ENCODE measurements around the gene AGR3.
A peak's percentile ranks its signal among the peaks of the same experiment; 100 is the strongest.

Gene AGR3

DNA sequence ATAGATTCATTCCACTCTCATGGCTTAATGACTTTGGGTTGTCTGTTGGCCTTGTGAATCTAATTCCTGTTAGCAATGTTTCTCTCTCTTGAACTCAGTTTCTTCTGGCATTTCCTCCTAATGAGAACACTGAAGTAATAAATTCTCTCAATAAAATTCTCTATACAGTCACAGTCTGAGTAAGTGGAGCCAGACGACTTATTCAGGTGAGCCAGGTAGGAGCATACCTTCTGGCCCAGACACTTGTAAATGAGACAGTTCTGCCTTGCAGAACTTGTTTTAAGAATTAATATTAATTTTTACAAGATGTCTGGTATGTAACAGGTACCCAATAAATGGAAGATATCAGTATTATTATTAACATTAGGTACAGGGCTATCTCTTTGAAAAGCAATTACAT, 48.4 kb downstream of the AGR3 start:
- DNase-seq (ENCODE audit: low spot score), result no peak

DNA sequence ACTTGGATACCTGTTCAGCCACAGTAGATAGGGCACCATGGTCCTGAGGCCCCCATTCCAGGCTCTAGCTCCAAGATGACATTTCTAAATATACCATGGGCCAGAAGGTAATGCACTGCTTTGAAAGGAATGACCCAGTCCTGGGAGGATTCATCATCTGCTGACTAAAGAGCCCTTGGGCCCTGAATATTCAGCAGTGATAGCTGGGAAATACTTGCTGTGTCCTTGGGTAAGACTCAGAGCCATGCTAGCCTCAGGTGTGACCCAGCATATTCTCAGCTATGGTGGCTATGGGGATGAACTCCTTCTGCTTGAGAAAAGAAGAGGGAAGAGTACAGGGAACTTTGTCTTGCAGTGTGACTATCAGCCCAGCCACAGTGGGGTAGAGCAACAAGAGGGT, 55.7 kb downstream of the AGR3 start:
- no peak for DNase-seq (ENCODE audit: low spot score)

DNA sequence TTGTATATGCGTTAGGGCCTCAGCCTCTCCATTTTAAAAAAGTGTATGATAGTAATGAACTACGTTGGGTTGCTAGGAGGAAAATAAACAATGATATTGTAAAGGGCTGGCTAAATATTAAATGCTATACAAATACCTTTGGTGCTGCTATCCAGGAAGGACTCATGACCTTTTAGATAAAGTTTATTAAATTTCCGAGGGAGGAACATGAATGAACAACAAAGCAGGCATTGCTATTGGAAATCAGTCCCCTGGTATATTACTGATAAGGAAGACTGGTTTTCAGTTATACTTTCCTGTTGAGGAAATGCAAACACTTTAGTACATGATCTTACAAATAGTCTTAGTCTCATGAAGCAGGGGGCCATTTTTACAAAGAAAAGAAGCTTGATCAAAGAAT, 59.8 kb downstream of the AGR3 start:
- DNase-seq (ENCODE audit: low spot score), result no peak

DNA sequence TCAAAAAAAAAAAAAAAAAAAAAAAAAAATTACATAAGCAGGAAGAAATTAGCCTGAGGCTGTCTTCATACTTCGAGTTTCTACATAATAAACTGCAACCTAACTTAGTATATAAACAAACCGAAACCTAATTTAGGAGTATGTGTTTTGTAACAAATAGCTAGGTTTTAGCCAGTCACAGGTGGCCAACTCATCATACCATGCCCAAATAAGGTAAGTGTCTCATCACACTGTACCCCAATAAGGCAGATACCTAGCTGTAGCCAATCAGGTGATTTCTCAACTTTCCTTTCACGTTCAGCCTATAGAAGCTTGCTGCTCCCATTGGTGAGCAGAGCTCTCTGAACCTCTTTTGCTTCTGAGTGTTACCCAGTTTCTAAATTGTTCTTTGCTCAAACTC, 63.1 kb downstream of the AGR3 start:
- DNase-seq (ENCODE audit: low spot score), result no peak

DNA sequence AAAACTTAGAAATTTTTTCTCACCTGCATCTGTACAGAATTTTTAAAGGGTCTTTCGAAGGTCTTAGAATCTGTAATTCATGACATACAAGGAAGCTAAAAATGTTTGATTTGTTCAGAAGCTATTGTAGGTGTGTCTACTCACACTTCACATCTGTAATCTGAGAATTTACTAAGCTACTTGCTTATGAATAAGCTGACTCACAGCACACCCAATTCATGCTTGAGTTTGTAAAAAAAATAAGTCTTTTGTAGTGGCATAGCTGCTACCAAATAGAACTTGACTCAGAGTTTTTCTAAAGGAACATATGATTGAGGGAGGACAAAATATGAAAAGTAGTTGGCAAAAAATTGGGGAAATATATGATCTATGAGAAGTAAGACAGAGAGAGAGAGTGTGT, 64.2 kb downstream of the AGR3 start:
- DNase-seq (ENCODE audit: low spot score), result peak; percentile 42

DNA sequence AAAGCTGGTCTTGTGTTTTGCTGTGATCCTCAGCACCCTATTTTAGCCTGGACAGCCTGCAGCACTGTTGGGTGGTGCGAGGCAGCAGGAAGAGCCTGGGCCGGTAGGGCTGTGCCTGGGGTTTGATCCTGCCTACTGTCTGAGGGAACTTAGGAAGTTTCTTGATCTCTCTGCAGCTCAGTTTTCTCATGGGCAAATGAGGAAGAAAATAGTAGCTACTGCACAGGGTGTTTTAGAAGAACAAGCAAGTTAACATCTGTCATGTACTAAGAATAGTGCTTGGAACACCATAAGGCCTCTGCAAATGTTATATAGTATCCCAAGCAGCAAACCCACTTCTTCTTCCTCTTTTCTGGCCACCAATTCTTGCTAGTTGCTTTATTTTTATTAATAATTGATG, 65.0 kb downstream of the AGR3 start:
- DNase-seq (ENCODE audit: low spot score), result no peak

DNA sequence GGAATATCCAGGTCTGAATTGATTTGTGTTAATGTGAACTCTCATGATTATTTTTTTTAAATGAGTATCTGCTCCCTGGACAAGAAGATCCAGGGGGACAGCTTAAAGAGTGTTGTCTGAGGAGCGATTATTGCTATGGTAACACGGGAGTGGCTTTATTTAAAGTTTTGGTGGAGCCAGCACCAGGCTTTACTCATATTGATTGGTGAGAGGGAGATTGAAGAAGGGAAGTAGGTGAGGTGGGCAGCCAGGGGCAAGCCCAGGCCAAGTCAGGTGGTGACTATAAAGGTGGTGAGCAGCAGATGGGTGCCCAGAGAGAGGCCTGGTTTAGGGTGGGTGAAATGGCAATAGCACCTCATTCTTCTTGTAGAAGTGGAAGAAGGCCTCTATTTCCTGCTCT, 66.8 kb downstream of the AGR3 start:
- no peak for DNase-seq (ENCODE audit: low spot score)

DNA sequence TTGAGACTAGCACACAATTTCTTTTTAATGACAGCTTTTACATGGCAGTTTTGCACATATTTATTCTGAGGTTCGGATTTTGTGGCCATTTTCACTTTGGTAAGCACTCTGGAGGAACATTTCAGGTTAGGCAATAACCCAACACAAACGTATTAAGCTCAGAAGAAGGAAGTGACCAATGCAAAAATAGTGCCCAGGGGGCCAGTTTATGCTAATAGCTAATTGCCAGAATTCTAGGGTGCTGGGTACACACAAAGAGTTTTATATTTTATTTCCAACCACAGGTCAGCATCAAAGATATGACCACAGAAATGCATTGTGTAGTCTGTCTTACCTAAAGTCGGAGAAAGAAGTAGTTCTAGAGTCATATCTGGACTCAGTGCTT, 68.6 kb downstream of the AGR3 start:
- DNase-seq (ENCODE audit: low spot score), result no peak

DNA sequence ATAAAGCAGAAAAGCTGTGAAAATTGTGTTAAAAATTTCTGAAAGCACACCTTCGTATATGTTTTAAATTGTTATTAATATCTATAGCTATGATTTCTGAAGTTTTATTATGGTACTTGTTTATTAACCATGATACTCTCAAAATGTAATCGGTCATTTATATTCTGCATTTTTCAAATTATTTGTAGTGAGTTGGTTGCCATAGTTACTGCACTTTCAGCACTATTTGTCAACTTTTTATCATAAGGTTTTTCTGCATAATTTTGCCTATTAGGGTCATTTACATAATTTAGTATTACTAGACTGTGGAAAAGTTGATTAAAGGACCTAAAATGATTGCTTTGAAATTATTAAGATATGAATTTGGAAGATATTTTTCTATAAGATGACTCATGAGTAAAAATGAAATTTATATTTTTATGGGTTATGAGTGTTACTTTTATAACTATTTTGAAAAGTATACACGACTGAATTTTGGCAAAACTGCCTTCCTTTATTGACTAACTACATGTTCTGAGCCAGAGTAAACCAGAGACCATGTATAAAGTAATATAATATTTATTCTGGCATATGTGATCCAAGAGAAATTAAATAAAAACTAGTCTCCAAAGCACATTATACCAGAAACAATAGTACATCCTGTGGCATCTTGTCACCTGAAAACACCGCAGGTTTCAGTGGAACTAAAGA, 69.1 kb downstream of the AGR3 start:
- DNase-seq (ENCODE audit: low spot score), result no peak

DNA sequence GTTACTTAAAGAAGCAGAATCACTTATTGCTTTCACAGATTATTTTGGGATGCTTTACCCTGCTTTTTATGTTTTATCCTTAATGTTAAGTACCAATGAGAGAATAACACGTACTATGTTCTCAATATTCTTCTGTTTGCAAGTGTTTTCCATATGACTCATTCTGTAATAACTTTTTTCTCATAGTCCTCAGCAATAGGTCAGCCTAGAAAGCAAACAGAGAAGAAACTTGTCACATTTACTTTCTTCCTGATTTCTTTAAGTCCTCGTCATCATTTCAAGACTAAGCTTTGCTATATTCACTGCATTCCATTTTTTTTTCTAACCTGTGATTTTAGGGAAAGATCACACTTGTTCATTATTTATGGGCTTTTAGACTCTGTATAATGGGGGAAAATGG, 70.2 kb downstream of the AGR3 start:
- DNase-seq (ENCODE audit: low spot score), result peak; percentile 23

DNA sequence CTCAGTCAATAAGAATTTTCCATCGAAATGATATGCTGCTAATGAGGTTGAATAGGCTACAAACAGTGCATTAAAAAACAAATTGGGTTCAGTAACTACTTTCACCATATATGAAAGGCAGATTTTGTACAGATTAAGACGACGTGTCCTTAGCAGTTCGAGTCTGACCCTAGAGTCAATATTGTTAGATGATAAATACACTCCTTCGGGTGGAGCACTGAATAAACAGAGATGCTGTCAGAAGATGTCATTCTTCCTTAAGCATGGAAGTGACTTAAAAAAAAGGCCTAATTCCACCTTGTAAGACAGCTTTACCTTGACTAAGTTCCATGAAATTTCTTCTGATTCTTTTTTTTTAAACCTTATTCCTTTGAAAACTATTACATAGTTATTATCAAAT, 71.2 kb downstream of the AGR3 start:
- no peak for DNase-seq (ENCODE audit: low spot score)

DNA sequence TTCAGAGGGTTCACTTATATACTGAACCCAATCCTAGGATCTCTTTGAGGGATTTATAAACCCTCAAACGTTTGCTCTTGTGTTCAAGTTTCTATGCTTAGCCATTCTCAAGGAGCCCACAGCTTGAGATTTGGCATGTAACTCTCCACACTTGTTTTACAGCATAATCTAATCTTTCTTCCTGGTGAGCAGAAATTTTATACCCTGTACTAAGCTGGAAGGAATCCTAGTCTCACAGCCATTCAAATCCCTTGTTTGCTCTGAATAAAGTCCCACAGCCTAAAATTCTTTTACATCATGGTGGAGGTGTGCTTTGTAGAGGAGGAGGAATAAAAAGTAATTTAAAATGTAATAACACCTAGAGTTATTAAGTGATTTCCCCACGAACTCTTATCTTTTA, 71.7 kb downstream of the AGR3 start:
- no peak for DNase-seq (ENCODE audit: low spot score)
